SK-N-SH (cell line): ENCODE measurements around the gene SLC7A6OS.

ENCODE experiments used
- CTCF ChIP-seq: fragments of 200-600 bp; sonication (generic); IDR thresholded peaks from 2 replicates; pipeline ENCODE4 v1.6.1; 2017; ENCODE audit warnings: antibody characterized with exemption, mild to moderate bottlenecking, moderate library complexity
- ELF1 ChIP-seq: IDR thresholded peaks from 2 replicates; pipeline ENCODE4 v1.4.0; 2012
- GABPA ChIP-seq: IDR thresholded peaks from 2 replicates; pipeline ENCODE4 v1.4.0; 2012; ENCODE audit warnings: low read depth, mild to moderate bottlenecking
- MAX ChIP-seq: IDR thresholded peaks from 2 replicates; pipeline ENCODE4 v1.4.0; 2012; ENCODE audit warnings: low read depth
- RAD21 ChIP-seq: IDR thresholded peaks from 2 replicates; pipeline ENCODE4 v1.6.1; 2012; ENCODE audit warnings: mild to moderate bottlenecking, low read length
- REST ChIP-seq: IDR thresholded peaks from 2 replicates; pipeline ENCODE4 v1.6.1; 2012; ENCODE audit warnings: mild to moderate bottlenecking, low read depth, low read length, moderate library complexity
- TCF12 ChIP-seq: IDR thresholded peaks from 2 replicates; pipeline ENCODE4 v1.4.0; 2012
- TEAD4 ChIP-seq: IDR thresholded peaks from 2 replicates; pipeline ENCODE4 v1.4.0; 2012; ENCODE audit warnings: mild to moderate bottlenecking, borderline replicate concordance; ENCODE audit not compliant: insufficient read depth
- TF ChIP-seq, protein P1 (sequence below): IDR thresholded peaks from 2 replicates; pipeline ENCODE4 v1.4.0; 2012; ENCODE audit warnings: low read depth, borderline replicate concordance

DNA sequence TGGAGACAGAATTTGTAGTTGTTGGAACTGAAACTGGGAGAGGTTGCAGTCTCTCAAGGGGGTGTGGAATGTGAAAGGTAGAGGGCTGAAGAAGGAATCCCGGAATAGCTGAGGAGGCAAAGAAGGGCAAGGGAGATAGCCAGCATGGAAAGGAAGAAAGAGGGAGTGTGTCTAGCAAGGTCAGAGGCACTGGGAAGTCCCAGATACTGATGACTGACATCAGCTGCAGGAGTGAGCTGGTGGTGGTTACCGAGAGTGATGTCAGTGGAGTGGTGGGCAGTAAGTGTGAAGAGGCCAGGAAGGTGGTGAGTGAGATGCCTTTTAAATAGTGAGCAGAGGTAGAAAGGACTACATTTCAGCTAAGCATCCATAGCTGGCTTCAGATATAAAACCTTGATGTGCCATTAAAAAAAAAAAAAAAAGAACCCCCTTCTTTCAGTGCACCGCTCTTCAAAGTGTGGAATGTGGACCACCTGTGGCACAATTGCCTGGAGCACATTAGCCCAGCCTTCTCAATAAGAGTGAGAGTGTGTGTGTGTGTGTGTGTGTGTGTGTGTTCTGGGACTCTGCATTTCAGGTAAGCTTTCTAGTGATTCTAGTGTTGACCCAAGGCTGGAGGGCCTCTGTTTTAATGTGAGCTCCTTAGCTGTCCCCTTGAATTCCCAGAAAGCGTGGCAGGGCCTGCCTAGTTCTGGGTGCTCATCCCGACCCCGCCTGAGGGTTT is 8.6 kb upstream of the SLC7A6OS start:
- TF ChIP-seq TCF12 (no peak), CTCF (no peak), GABPA (no peak), MAX (no peak), TEAD4 (no peak), ELF1 (no peak), REST (no peak), RAD21 (no peak)
- TF ChIP-seq, protein P1, sequence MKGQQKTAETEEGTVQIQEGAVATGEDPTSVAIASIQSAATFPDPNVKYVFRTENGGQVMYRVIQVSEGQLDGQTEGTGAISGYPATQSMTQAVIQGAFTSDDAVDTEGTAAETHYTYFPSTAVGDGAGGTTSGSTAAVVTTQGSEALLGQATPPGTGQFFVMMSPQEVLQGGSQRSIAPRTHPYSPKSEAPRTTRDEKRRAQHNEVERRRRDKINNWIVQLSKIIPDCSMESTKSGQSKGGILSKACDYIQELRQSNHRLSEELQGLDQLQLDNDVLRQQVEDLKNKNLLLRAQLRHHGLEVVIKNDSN: no peak
